D721Med (cell line): ENCODE measurements around the gene CETP.
"Not testable (repeated sequence)": the region's sequence is repeated elsewhere in the genome, so short reads cannot be mapped to it uniquely, and the experiment has no call there.

Experiments used
- DNase-seq: peaks from one replicate; pipeline ENCODE4 v3.0.0; 2011; ENCODE audit warnings: low spot score; ENCODE audit not compliant: insufficient read length
- FAIRE-seq: peaks from 2 replicates; lab custom pipeline; 2011; peaks lifted over from hg19 to GRCh38; lab: Jason Lieb, UNC
- CTCF ChIP-seq: IDR thresholded peaks from 2 replicates; pipeline ENCODE4 v1.5.1; 2012; ENCODE audit warnings: mild to moderate bottlenecking, control low read depth; ENCODE audit not compliant: insufficient read depth; ENCODE audit errors: missing control alignments

The CETP gene

GRCh38 chr16:56970934-56971767 lies 9.4 kb downstream of the CETP start:
- FAIRE-seq (no peak), DNase-seq (no peak)
- no peak for TF ChIP-seq CTCF

- TF ChIP-seq CTCF: no peak
- DNase-seq (no peak), FAIRE-seq (no peak)
Measured at GRCh38 chr16:56971768-56972043, 10.0 kb downstream of the CETP start.

- FAIRE-seq (no peak), DNase-seq (no peak)
- no peak for TF ChIP-seq CTCF
Measured at GRCh38 chr16:56972403-56973293, 10.9 kb downstream of the CETP start.

GRCh38 chr16:56973294-56973689 lies 11.5 kb downstream of the CETP start:
- DNase-seq (no peak), FAIRE-seq (no peak)
- no peak for TF ChIP-seq CTCF

GRCh38 chr16:56973899-56974298 lies 12.1 kb downstream of the CETP start:
- FAIRE-seq, DNase-seq: not testable (repeated sequence)

GRCh38 chr16:56974549-56975300 lies 13.0 kb downstream of the CETP start:
- no peak for FAIRE-seq
- no peak for TF ChIP-seq CTCF
- no peak for DNase-seq

GRCh38 chr16:56975714-56976113 lies 14.0 kb downstream of the CETP start:
- no peak for DNase-seq
- no peak for TF ChIP-seq CTCF
- FAIRE-seq: no peak
